T-helper 2 cell (primary cell): ENCODE results near the gene OR4D6.
A peak's percentile ranks its signal among the peaks of the same experiment; 100 is the strongest.
"Not testable (repeated sequence)": the region's sequence is repeated elsewhere in the genome, so short reads cannot be mapped to it uniquely, and the experiment has no call there.

ENCODE experiments used
- DNase-seq, 5 experiments: peaks; one replicate each; pipeline versions ENCODE4 v3.0.0 to v3.0.0-alpha.2; 2012 to 2022
- total RNA-seq, 2 donors: gene quantifications; one replicate each; lab custom pipeline; 2026; lab: John Stamatoyannopoulos, UW

OR4D6 gene
- 0 reads per million in 2 donors for total RNA-seq

DNA sequence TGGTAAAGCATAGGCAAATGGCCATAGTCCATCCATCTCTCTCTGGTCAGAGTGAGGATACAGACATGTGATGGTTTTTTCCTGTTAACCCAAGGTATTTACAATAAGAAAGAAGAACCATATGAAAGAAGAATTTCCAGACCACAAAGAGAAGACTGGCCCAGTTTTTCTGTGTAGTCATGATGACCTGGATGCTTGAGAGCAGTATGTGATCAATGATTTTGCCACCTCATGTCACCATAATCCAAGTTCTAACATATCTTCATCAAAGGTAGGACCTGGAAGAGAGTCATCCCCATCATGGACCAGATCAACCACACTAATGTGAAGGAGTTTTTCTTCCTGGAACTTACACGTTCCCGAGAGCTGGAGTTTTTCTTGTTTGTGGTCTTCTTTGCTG is at the start of gene OR4D6:
Gene OR4D6, plus strand, starts transcription at position 301 of the 400 bp plus-strand sequence. Its CDS starts 0 bp downstream, at position 301.
- no peak for DNase-seq

DNA sequence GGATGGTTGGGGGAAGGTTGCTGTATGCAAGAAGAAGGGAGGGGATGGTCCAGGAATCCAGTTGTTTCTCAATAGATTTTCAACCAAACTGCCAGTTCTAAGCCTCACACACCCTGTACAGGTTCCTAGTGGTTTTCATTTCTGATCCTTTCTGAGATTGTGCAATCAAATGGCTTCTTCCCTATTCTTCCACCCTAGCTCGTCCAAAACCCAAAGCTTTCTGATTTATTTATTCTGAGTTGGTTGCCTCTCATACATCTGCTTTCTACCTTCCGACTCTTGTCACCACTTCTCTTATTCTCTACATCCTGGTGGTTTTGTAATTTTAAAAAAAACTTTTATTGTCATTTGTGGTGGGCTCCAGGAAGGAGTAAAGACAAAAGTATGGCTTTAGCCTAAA is 43.1 kb upstream of the OR4D6 start:
- DNase-seq: no peak

DNA sequence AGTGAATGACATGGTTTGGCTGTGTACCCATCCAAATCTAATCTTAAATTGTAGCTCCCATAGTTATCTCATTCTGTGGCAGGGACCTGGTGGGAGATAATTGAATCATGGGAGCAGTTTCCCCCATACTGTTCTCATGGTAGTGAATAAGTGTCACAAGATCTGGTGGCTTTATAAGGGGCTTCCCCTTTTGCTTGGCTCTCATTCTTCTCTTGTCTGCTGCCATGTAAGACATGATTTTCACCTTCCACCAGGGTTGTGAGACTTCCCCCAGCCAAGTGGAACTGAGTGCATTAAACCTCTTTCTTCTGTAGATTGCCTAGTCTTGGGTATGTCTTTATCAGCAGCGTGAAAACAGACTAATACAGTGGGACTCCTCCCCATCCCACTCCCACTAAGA is 41.6 kb upstream of the OR4D6 start:
- DNase-seq: no peak

DNA sequence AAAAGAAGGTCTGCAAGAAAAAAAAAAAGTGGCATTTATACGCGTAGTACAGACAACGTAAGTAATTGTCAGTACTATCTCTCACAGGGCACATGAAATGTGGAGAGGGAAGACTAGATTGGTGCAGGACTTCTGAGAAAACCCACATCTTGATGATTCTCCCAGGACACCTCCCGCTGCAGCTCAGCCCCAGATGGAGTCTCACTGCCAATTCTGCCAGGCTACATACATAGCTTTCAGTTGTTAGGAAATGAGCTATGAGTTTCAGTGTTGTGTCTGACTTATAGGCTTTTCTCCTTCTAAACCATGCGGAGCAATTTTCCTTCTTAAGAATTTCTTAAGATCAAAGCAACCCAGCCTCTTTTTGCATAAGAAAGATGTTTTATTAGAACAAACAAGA is 40.1 kb upstream of the OR4D6 start:
- DNase-seq: no peak

- no peak for DNase-seq
Measured at GRCh38 chr11:59417023-59417422, 39.7 kb upstream of the OR4D6 start.

DNA sequence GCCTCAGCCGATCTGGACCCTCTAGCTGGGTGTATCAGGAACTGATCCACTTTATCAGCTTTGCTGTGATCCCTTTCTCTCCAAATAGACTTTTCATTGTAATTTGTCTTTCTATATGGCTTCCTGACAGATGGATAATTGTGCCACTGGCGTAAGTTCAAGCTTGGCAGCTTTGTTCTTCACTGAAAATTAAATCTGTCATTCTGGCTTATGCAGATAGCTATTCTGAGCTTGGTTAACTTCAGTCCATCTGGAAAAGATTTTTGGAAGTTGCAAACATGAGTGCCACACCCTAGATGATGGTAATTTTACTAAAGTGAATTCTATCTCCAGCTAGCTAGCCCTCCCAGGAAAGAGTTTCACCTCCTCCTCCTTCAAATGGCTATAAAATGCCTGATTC is 38.6 kb upstream of the OR4D6 start:
- no peak for DNase-seq

GRCh38 chr11:59423835-59424234 is 32.9 kb upstream of the OR4D6 start:
- no peak for DNase-seq

GRCh38 chr11:59425131-59425530 is 31.6 kb upstream of the OR4D6 start:
- no peak for DNase-seq

- DNase-seq: no peak
Measured at GRCh38 chr11:59426361-59427067, 30.2 kb upstream of the OR4D6 start, which contains the start of gene OR5A2. Gene OR5A2 (minus strand): TSS chr11:59426413. CDS start chr11:59422953, 3,460 bp downstream.

- no peak for DNase-seq
Measured at GRCh38 chr11:59427068-59427382, 29.7 kb upstream of the OR4D6 start.

DNA sequence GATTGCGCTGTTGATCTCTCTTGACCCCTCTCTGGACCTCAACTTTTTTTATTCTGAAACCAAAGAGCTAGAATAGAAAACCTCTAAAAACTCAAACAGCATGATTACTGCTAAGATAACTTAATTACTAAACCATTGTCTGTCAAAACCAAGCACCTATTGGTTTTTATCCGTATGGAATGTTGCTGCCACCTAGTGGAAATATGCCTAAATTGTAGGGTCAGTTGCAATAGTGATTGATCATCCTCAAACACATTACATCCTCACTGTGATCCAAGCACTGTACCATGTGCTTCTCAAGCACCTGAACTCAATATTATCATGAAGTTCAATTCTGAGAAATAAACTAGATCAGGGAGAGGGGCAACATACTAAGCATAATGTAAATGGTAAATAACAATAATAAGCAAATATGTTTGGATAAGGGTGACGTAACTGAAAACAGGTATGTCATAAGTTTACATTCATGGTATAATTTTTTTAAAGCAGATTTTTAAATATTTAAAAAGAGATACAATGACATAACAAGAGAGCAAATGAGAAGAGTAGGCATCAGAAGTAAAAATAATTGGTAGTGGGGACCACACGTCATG is 26.7 kb upstream of the OR4D6 start:
- DNase-seq: peak in 2 of 5 experiments; percentile 9 to 46

- no peak for DNase-seq
Measured at GRCh38 chr11:59436169-59436568, 20.6 kb upstream of the OR4D6 start, which contains the start of gene OR5A1. Gene OR5A1 (plus strand): TSS chr11:59436469. CDS start chr11:59443169, 6,700 bp downstream.

DNA sequence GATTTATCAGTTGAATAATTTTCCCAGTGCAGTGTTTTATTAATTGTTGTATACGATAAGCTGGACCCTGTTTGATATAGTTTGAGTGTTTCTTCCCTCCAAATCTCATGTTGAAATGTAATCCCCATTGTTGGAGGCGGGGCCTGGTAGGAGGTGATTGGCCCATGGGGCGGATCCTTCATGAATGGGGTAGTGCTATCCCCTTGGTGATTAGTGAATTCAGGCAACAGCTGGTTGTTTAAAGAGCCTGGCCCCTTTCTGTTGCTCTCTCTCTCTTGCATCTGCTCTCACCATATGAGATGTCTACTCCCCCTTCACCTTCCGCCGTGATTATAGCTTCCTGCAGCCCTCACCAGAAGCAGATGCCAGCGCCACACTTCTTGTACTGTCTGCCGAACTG is 19.0 kb upstream of the OR4D6 start:
- DNase-seq: no peak

- DNase-seq: not testable (repeated sequence)
Measured at GRCh38 chr11:59445624-59446023, 11.1 kb upstream of the OR4D6 start.

DNA sequence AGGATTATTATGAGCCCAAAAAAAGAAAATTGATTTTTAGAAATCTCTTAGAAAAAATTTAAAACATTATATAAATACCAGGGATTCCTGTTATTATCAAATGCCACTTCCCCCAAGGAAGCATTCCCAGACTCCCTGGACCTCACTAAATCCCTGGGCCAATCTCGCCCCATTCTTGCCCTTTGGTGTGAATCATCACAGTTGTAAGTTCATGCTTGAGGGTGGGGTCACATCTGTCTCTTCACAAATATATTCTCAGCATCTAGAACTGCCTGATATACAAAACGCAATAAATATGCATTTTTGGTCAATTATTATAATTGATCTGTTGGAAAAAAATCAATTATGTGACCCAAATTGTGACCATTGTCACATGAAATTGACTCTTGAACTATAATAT is 8.3 kb upstream of the OR4D6 start:
- DNase-seq: no peak

- DNase-seq: no peak
Measured at GRCh38 chr11:59459916-59460315, 3.2 kb downstream of the OR4D6 start.

GRCh38 chr11:59463190-59463641 is 6.5 kb downstream of the OR4D6 start:
- no peak for DNase-seq

- DNase-seq: no peak
Measured at GRCh38 chr11:59473015-59473414, 16.3 kb downstream of the OR4D6 start, which contains the start of gene OR4D10. Gene OR4D10 (plus strand): TSS chr11:59473315. CDS start chr11:59477430, 4,115 bp downstream.

DNA sequence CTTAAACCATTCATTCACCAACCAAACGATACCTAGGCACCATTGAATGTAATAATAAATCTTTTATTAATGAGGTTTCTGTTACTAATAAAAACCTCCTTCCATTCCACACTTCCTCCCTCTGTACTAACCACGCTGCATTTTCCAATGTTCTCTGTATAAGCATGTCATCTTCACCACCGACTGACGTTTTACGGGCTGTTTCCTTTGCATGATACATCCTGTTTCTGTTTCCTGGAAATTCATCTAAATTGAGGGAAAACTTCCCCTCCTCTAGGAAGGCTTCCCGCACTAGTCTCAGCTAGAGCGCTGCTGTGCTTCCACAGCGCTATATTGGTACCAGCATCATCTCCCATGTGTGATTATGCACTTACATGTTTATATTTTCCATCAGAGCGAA is 18.4 kb downstream of the OR4D6 start:
- no peak for DNase-seq

GRCh38 chr11:59479906-59480305 is 23.1 kb downstream of the OR4D6 start:
- no peak for DNase-seq

DNA sequence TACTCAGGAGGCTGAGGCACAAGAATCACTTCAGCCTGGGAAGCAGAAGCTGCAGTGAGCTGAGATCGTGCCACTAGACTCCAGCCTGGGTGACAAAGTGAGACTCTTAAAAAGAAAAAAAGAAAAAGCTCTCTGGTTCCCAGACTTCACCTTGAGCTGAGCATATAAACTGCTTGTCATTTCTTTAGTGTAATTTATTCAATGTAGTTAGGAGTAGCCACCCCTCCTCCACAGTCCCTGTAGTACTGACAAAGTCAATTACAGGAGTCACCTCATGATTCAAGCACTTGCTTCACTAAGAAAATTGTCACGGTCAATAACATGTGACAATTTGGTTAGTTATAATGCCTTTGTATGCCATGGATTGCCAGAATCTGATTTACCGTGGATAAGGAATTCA is 23.6 kb downstream of the OR4D6 start:
- no peak for DNase-seq

- DNase-seq: no peak
Measured at GRCh38 chr11:59501931-59502330, 45.2 kb downstream of the OR4D6 start.

GRCh38 chr11:59503276-59503675 is 46.5 kb downstream of the OR4D6 start, which contains the start of gene OR4D11:
Gene OR4D11 (plus strand): TSS chr11:59503576. CDS start chr11:59503576, 0 bp downstream.
- no peak for DNase-seq
